ENCODE data around the gene M6PR. TPM values are rescaled to one million over a fixed set of nuclear protein-coding genes. Genes with fewer than 3 reads are reported as not detected.

M6PR gene
- total RNA-seq, 1 donor from 2014 or later = 170 TPM

Other genes with a start within 250 kb of the M6PR start
- gene A2ML1, start 127.0 kb downstream of the M6PR start, total RNA-seq = not detected in 2 replicates
- gene PHC1, start 35.1 kb downstream of the M6PR start, total RNA-seq = 12.0 and 12.1 TPM in 2 replicates
- gene KLRG1, start 39.9 kb upstream of the M6PR start, total RNA-seq = 2.4 and 3.1 TPM in 2 replicates
- not detected in 2 replicates for gene A2M, start 166.3 kb upstream of the M6PR start, total RNA-seq